Breast epithelium (tissue), 3 donors: Measurements from ENCODE around the gene C8G.

Experiments
- CTCF ChIP-seq, 3 donors: fragments of 450-650 bp; IDR thresholded peaks; one replicate each; pipeline ENCODE4 v1.5.1; 2016 to 2017; ENCODE audit warnings: antibody characterized with exemption in 3 of 3, mild to moderate bottlenecking in 3 of 3, moderate library complexity in 3 of 3
- POLR2A ChIP-seq: fragments of 450-650 bp; IDR thresholded peaks from one replicate; pipeline ENCODE4 v1.6.1; 2016; ENCODE audit warnings: antibody characterized with exemption, mild to moderate bottlenecking, moderate library complexity
- POLR2AphosphoS5 ChIP-seq, 3 donors: sonication (generic); formaldehyde crosslinking; IDR thresholded peaks; one replicate each; pipeline ENCODE4 v1.6.1; 2017; ENCODE audit warnings: antibody characterized with exemption in 3 of 3

- no peak for TF ChIP-seq CTCF (IDR thresholded peaks at IDR 0.05)
- TF ChIP-seq POLR2AphosphoS5 (IDR thresholded peaks at IDR 0.05) = no peak
- no peak for TF ChIP-seq POLR2A
Measured at GRCh38 chr9:136922540-136922939, 22.5 kb upstream of the C8G start.
